Sigmoid colon (tissue), 3 donors: Measurements from ENCODE around the gene MED4.

Experiments used
- POLR2A ChIP-seq, 2 donors: fragments of 450-650 bp; IDR thresholded peaks; one replicate each; pipeline ENCODE4 v1.6.1; 2016; ENCODE audit warnings: antibody characterized with exemption in 2 of 2, mild to moderate bottlenecking in 2 of 2, moderate library complexity in 2 of 2
- TF ChIP-seq, protein P1 (sequence below), 4 experiments: fragments of 450-650 bp in 3 of 4; fragments of 200-600 bp in 1 of 4; IDR thresholded peaks; one replicate each; pipeline ENCODE4 v1.5.1; 2016 to 2019; ENCODE audit warnings: antibody characterized with exemption in 4 of 4, mild to moderate bottlenecking in 3 of 4, moderate library complexity in 2 of 4

DNA sequence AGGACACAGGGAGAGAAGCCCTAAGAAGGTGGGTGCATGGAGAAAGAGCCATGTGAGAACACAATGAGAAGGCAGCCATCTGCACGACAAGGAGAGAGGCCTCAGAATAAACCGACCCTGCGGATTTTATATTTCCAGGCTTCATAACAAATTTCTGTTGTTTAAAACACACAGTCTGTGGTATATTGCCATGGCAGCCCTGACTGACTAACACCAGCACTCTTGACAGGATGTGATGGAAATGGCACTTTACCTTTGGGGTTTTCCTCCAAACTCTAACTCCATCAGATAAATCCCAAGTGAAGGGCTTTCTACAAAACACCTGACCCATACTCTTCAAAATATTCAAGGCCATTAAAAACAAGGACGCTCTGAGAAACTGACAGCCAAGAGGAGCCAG is 13.2 kb upstream of the MED4 start:
- TF ChIP-seq POLR2A (IDR thresholded peaks at IDR 0.05), result no peak
- TF ChIP-seq, protein P1, sequence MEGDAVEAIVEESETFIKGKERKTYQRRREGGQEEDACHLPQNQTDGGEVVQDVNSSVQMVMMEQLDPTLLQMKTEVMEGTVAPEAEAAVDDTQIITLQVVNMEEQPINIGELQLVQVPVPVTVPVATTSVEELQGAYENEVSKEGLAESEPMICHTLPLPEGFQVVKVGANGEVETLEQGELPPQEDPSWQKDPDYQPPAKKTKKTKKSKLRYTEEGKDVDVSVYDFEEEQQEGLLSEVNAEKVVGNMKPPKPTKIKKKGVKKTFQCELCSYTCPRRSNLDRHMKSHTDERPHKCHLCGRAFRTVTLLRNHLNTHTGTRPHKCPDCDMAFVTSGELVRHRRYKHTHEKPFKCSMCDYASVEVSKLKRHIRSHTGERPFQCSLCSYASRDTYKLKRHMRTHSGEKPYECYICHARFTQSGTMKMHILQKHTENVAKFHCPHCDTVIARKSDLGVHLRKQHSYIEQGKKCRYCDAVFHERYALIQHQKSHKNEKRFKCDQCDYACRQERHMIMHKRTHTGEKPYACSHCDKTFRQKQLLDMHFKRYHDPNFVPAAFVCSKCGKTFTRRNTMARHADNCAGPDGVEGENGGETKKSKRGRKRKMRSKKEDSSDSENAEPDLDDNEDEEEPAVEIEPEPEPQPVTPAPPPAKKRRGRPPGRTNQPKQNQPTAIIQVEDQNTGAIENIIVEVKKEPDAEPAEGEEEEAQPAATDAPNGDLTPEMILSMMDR (IDR thresholded peaks at IDR 0.05), result no peak
